Upper lobe of left lung (tissue), 6 donors: ENCODE measurements around the gene SPATA33. TPM values are rescaled to one million over a fixed set of nuclear protein-coding genes. Genes with fewer than 3 reads are reported as not detected.

Source experiments
- ATAC-seq, 2 donors: fragments of 200-7000 bp; cut with Tn5 transposase; one replicate each; pipeline ENCODE4 v1.9.1; 2022; ENCODE audit warnings: mild to moderate bottlenecking in 2 of 2, moderate library complexity in 2 of 2; ENCODE audit not compliant: low FRiP score in 2 of 2
- DNase-seq, 2 donors: peaks; one replicate each; pipeline ENCODE4 v3.0.0-alpha.2; 2019 to 2020
- H3K27ac ChIP-seq, 4 donors: fragments of 200-600 bp; sonication (generic); one replicate each; pipeline ENCODE4 v1.5.1; 2016 to 2019
- H3K27me3 ChIP-seq, 4 donors: fragments of 200-600 bp; sonication (generic); one replicate each; pipeline ENCODE4 v1.5.1; 2017 to 2019
- H3K36me3 ChIP-seq, 4 donors: fragments of 200-600 bp; sonication (generic); one replicate each; pipeline ENCODE4 v1.5.1; 2016 to 2019
- H3K4me1 ChIP-seq, 4 donors: fragments of 200-600 bp; sonication (generic); one replicate each; pipeline ENCODE4 v1.5.1; 2018 to 2019
- H3K4me3 ChIP-seq, 4 donors: fragments of 200-600 bp; sonication (generic); one replicate each; pipeline ENCODE4 v1.5.1; 2017 to 2019; ENCODE audit warnings: mild to moderate bottlenecking in 2 of 4, moderate library complexity in 1 of 4
- H3K9me3 ChIP-seq, 4 donors: fragments of 200-600 bp; sonication (generic); one replicate each; pipeline ENCODE4 v1.5.1; 2018 to 2019
- EP300 ChIP-seq, 4 donors: sonication (generic); formaldehyde crosslinking; IDR thresholded peaks; one replicate each; pipeline ENCODE4 v1.5.1; 2017; ENCODE audit warnings: antibody characterized with exemption in 4 of 4, control low read depth in 2 of 4
- POLR2A ChIP-seq, 4 donors: fragments of 450-650 bp; IDR thresholded peaks; one replicate each; pipeline ENCODE4 v1.5.1; 2016 to 2017; ENCODE audit warnings: antibody characterized with exemption in 4 of 4, mild to moderate bottlenecking in 2 of 4
- POLR2AphosphoS5 ChIP-seq, 2 donors: sonication (generic); formaldehyde crosslinking; IDR thresholded peaks; one replicate each; pipeline ENCODE4 v1.5.1; 2017; ENCODE audit warnings: antibody characterized with exemption in 2 of 2
- WGBS, 2 donors: methylation state at CpG; one replicate each; pipeline ENCODE4 v1.1.5; 2017 to 2018; 5-methylcytosine and 5-hydroxymethylcytosine counted together
- total RNA-seq, 6 donors: library from RNA; depleted of rRNA in 4 of 6; stranded (reverse); fragments of >200 nt in 4 of 6; gene quantifications; one replicate each; pipeline versions ENCODE4 v1.1.0 to v1.2.1, GENCODE V29; 2016 to 2021
- TF ChIP-seq, protein P1 (sequence below), 6 experiments: fragments of 450-650 bp in 4 of 6; fragments of 200-600 bp in 2 of 6; sonication (generic) in 2 of 6; IDR thresholded peaks; one replicate each; pipeline ENCODE4 v1.5.1; 2016 to 2019; ENCODE audit warnings: antibody characterized with exemption in 6 of 6
- donor health status: DM: no; HTN: no; CAD: no; lungs with moderate emphysema.
- donor health status: DM: no; HTN: yes; CAD: no; lungs with severe emphysema.

SPATA33 gene
- total RNA-seq, 6 donors from 2014 or later, result 5.8 to 22.0 (median 8.8) TPM

DNA sequence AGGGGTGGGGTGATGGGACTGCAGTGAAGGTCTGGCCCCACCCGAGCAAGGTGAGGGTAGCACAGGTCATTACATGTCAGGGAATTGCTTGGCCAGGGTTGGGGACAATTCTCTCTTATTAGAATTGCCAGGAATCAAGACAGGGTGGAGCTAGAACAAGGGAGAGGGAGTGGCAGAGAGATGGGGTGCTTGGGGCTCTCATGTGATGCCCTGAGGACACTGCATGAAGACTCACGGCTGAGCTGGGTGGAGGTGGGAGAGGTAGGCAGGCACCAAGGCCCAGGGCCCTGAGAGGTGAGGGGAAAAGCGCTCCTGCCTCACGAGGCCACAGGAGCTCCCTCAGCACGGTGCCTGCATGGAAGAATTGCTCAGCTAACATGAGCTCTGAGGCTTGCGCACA, 40.6 kb upstream of the SPATA33 start:
- H3K4me3 ChIP-seq, result no peak overlapping the region
- ATAC-seq, result no peak
- 54 to 64% methylated on average over 6 of the region's 6 CpGs for WGBS, 2 donors
- TF ChIP-seq POLR2A (IDR thresholded peaks at IDR 0.05) (no peak), POLR2AphosphoS5 (IDR thresholded peaks at IDR 0.05) (no peak)
- TF ChIP-seq, protein P1, sequence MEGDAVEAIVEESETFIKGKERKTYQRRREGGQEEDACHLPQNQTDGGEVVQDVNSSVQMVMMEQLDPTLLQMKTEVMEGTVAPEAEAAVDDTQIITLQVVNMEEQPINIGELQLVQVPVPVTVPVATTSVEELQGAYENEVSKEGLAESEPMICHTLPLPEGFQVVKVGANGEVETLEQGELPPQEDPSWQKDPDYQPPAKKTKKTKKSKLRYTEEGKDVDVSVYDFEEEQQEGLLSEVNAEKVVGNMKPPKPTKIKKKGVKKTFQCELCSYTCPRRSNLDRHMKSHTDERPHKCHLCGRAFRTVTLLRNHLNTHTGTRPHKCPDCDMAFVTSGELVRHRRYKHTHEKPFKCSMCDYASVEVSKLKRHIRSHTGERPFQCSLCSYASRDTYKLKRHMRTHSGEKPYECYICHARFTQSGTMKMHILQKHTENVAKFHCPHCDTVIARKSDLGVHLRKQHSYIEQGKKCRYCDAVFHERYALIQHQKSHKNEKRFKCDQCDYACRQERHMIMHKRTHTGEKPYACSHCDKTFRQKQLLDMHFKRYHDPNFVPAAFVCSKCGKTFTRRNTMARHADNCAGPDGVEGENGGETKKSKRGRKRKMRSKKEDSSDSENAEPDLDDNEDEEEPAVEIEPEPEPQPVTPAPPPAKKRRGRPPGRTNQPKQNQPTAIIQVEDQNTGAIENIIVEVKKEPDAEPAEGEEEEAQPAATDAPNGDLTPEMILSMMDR (IDR thresholded peaks at IDR 0.05), result no peak
- DNase-seq, result no peak
- H3K4me1 ChIP-seq, result peaks cover 0 to 10% (median 8%) of the 10 kb centered on the region in 4 donors
- no peaks in the 10 kb centered on the region for H3K27me3 ChIP-seq
- H3K27ac ChIP-seq, result peak overlapping the region; percentile 33 to 68 (median 55)
- H3K36me3 ChIP-seq, result no peaks in the 10 kb centered on the region
- no peaks in the 10 kb centered on the region for H3K9me3 ChIP-seq

DNA sequence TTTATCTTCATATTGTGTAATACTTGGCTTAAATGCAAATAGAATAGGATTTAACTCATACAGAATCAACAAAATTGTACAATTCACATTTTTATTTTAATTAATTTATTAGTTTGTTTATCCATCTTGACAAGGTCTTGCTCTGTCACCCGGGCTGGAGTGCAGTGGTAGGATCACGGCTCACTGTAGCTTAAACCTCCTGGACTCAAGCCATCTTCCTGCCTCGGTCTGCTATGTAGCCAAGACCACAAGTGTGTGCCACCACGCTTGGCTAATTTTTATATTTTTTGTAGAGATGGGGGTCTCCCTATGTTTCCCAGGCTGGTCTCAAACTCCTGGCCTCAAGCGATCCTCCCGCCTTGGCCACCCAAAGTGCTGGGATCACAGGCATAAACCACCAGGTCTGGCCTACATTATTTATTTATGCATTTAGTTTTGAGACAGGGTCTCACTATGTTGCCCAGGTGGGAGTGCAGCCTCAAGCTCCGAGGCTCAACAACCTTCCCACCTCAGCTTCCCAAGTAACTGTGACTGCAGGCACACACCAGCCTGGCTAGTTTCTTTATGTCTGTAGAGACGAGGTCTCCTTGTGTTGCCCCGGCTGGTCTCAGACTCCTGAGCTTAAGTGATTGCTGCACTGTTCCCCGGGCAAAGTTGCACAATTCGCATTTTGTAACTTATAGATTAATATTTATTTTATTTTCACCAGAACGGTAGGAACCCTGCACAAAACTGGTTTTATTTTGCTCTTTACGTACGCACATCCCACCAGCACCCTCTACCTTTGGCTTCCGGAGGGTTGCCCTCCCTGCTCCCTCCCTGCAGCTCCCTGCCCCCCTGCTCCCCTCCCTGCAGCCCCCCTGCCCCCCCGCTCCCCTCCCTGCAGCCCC, 39.3 kb upstream of the SPATA33 start:
- H3K36me3 ChIP-seq, result no peaks in the 10 kb centered on the region
- ATAC-seq (no peak), DNase-seq (no peak)
- H3K4me1 ChIP-seq, result peaks cover 0 to 9% (median 8%) of the 10 kb centered on the region in 4 donors
- TF ChIP-seq, protein P1 (IDR thresholded peaks at IDR 0.05), result no peak
- TF ChIP-seq EP300 (IDR thresholded peaks at IDR 0.05), result no peak
- TF ChIP-seq POLR2A (IDR thresholded peaks at IDR 0.05), result no peak
- TF ChIP-seq POLR2AphosphoS5 (IDR thresholded peaks at IDR 0.05), result no peak
- H3K27me3 ChIP-seq, result no peaks in the 10 kb centered on the region
- H3K27ac ChIP-seq, result no peak overlapping the region
- H3K4me3 ChIP-seq, result no peak overlapping the region
- H3K9me3 ChIP-seq, result no peaks in the 10 kb centered on the region
- 55% methylated on average over 14 to 16 of the region's 16 CpGs for WGBS, 2 donors

DNA sequence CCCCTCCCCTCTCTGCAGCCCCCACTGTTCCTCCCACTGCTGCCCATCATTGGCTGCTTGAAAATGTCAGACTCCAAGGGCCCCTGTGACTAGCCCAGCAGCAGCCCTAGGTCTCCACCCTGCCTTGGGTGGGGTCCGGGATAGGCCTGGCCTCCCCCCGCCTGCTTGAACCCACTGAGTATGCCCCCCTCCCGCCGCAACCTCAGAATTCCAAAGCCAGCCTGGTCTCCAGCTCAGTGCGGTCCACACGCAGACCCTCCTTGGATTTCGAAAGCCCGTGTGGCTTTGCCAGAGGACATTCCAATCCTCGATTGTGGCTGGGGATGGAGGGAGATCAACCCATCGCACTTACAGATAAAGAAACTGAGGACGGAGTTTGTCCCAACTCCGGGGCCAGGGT, 37.8 kb upstream of the SPATA33 start:
- peaks cover 0 to 12% (median 8%) of the 10 kb centered on the region in 4 donors for H3K4me1 ChIP-seq
- H3K36me3 ChIP-seq, result no peaks in the 10 kb centered on the region
- H3K9me3 ChIP-seq, result no peaks in the 10 kb centered on the region
- 56 to 80% methylated on average over 8 of the region's 12 CpGs for WGBS, 2 donors
- DNase-seq (peak in 1 of 2 donors; percentile 26), ATAC-seq (no peak)
- no peak overlapping the region for H3K4me3 ChIP-seq
- H3K27ac ChIP-seq, result no peak overlapping the region
- H3K27me3 ChIP-seq, result no peaks in the 10 kb centered on the region
- TF ChIP-seq POLR2A (IDR thresholded peaks at IDR 0.05), result no peak
- TF ChIP-seq, protein P1 (IDR thresholded peaks at IDR 0.05), result no peak
- TF ChIP-seq EP300 (IDR thresholded peaks at IDR 0.05), result no peak
- TF ChIP-seq POLR2AphosphoS5 (IDR thresholded peaks at IDR 0.05), result no peak

DNA sequence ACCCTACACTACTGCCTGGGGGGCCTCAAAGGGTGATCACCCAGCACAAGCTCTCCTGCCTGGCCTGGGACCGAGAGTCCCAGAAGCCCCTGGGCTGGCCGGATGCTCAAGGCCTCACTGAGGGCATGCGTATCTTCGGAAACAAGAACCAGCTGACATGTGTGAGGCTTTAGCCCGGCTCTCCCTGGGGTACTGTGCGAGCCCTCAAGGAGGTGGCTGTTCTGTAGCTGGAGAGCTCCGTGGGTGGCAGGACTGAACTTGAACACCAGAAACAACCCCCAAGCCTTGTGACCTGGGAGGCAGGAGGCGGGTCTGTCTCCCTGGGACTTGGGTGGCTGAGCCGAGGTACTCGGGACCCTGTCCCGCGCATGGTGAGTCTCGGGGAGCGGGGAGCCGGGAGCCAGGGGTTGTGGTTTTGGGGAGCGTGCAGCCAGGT, 37.2 kb upstream of the SPATA33 start:
- H3K4me1 ChIP-seq, result peaks cover 0 to 12% (median 7%) of the 10 kb centered on the region in 4 donors
- WGBS, 2 donors, result 70 to 82% methylated on average over 2 to 13 of the region's 16 CpGs
- ATAC-seq (no peak), DNase-seq (peak in 1 of 2 donors; percentile 68)
- H3K27me3 ChIP-seq, result no peaks in the 10 kb centered on the region
- H3K27ac ChIP-seq, result no peak overlapping the region
- TF ChIP-seq EP300 (IDR thresholded peaks at IDR 0.05), result no peak
- TF ChIP-seq, protein P1 (IDR thresholded peaks at IDR 0.05), result no peak
- H3K9me3 ChIP-seq, result no peaks in the 10 kb centered on the region
- H3K36me3 ChIP-seq, result no peaks in the 10 kb centered on the region
- H3K4me3 ChIP-seq, result no peak overlapping the region
